GM20431 (cell line): ENCODE results near the gene PLCL1.
"Not testable (repeated sequence)": the region's sequence is repeated elsewhere in the genome, so short reads cannot be mapped to it uniquely, and the experiment has no call there.

ENCODE experiments used
- in situ Hi-C: fragments of 300-500 bp; cut with MseI, MboI; formaldehyde crosslinking; loops from one replicate; pipeline ENCODE4 v1.15.0; 2020; ENCODE audit warnings: low sequenced_read_pairs; ENCODE audit not compliant: unreplicated experiment

The PLCL1 gene

DNA sequence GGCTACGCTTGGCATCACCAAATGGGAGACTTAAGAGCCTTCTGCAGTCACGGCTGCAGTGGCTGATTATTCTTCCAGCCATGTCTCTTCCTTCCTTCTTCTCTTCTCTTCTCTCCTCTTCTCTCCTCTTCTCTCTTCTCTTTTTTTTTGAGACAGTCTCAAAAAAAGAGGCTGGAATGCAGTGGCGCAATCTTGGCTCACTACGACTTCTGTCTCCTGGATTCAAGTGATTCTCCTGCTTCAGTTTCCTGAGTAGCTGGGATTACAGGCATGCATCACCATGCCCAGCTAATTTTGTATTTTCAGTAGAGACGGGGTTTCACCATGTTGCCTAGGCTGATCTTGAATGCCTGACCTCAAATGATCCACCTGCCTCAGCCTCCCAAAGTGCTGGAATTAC is 225.2 kb downstream of the PLCL1 start:
- in situ Hi-C loops = not testable (repeated sequence)

DNA sequence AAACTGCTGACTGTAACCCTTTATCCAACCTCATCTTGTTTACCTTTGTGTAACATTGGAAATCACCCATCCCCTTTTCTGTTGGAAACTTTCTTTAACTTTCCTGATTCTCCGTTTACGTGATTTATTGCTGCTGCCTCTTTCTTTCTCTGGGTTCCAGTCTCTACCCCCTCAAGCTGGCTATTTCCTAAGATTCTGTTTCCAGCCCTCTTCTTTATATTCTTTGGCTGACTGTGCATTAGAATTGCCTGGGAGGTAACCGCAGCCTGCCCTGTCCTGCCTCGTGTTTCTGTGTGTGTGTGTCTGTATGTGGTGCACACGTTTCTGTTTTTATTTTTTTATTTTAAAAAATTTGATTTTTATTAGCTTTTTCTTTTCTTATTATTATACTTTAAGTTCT is 229.2 kb downstream of the PLCL1 start:
- in situ Hi-C loops = no loop called here

DNA sequence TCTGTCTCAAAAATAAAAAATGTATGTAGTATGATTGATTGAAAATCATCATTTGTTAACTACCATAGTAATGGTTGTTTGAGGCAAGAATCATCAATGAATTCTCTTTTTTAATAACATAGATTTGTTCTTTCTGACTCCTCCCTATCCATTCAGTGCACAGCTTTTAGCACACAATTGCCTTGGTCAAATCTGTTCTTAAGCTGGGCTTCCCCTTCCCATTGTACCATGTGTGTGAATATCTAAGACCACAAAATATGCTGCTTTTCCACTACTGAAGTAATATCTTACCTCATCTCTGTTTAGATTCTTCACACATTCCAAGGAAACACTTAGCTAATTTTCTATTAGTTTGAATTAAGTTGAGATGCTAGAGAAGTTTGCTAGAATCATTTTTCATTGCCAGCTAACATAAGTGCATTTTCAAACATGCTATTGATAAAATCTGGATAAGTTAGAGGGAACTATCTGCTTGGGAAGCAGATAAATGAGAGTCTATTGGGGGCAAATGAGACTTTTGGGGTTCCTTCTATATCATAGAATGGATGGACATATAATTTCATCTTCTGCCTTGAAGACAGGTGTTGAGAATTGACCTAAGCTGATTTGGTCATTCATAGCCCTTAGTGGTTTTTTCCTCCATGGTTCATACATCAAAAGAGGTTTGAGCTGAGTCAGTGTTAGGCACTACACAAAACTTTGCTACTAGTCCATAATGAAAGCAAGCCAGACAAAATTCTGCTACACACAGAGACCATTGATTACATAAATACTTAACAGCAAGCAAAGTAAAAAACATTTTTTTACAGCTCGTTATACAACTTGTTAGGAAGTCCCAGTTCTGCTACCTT is 231.9 kb downstream of the PLCL1 start:
- in situ Hi-C loops = no loop called here

DNA sequence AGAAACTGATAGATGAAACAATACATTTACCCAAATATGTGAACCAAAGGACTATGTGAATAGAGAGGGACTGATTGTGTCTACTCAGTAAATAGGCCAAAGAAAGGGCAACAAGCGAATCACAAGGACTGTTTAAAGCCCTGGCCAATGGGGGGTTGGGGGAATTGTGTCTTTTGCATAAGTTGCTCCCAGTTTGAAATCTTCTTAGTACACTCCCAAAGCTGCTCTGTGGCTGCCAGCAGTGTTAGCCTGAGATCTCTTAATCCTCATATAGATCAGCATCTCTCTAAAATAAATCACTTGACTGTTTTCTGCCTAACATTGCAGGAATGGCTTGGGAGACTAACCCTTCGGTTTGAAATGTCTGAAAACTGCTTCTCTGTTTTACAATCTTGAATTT is 236.4 kb downstream of the PLCL1 start:
- in situ Hi-C loops = no loop called here

DNA sequence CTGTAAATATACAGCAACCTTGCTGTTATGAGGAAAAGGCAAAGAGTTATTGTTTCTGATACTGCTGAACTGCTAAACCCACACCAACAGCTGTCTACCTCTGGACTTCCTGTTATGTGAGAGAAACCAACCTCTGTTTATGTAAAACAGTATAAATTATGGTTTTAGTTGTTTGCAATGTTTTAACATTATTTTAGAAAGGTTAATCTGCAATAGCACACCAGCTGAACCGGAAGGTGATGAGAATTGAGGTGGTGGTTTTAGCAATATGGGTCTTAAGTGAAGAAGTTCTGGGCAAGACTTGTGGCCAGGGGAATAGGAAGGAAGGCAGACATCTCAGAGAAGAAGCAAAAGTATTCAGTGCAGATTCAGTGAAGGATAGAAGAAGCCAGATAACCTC is 237.8 kb downstream of the PLCL1 start:
- in situ Hi-C loops = no loop called here

DNA sequence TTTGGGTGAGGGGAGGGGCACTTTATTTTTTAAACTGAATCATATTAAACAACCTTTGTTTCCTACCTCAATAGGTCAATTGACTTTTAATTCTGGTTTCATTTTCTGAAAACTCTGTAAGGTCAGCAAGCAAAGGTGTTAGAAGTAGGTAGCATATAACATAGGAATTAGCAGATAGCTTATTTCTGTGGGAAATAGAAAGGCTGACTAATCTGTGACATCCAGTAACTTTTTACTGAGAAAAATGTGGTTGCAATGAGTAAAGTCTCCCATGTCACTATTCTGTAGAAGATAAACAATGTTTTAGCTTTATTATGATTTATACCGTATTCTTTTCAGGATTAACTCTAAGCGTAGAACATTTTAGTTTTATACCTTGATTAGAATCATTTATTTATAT is 240.4 kb downstream of the PLCL1 start:
- in situ Hi-C loops = no loop called here

DNA sequence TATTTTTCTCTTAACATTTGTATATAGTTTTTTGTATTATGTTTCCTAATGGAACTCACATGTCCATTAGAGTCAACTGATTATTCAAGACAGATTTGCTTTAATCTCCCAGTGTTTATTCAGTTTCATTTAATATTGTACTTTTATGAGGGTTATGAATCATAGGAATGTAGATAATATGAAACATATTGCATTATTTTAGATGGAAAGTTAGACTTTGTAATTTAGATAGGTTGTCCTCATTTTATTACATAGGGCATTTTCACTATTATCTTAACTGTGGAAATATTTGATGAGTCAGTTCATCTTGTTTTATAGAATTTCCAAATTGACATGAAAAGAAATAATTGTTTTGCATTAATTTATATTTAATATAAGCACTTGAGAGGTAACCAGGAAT is 240.8 kb downstream of the PLCL1 start:
- in situ Hi-C loops = no loop called here

DNA sequence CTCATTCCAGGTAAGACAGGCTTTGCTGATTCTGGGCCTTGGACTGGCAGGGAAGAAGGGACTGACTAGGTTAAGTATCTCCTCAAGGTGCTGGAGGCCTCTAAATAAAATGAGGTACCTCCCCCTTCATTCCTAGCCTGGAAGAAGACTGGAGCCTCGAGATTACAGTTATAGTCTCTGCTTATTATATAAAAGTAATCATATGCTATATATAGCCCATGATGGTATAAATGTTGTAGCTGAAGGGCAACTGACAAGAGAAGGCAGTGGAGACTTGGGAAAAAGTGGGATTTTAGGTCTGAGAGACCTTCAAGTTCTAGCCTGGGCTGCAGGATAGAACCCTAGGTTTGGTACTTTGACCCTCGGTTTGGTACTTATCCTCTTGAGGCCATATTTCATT is 248.3 kb downstream of the PLCL1 start:
- in situ Hi-C loops = no loop called here

DNA sequence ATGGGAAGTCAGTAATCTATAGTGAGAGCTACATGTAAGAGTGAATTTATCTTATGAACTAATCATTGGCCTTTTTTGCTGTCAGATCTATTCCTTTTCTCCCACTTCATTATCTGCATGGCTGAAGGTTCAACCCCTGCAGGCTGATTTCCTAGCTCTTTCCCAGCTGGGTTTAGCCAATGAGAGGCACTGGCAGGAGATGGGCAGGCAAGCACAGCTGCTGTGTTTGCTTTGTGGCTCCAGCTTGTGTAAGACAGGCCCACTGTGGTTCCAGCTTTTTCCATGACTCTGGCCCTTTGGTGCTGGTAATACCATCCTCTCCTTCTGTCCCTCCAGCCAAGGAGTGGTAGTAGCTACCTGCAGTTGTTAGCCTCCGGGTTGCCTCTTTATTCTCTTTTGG is 248.8 kb downstream of the PLCL1 start:
- in situ Hi-C loops = no loop called here

DNA sequence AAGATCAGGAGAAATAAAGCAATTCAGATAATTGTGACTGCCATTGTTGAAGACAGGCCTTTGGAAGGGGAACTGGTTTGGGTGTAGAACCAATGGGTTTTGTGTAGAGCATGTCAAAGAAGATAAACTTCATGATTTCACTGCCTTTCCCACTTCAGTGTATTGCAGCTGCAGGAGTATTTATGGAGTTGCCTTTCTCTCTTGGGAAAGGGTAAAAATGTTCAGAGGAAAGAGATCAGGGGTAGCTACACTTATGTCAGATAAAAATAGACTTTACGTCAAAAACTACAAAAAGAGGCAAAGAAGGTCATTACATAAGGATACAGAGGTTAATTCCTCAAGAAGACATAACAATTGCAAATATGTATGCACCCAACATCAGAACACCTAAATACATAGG is 249.4 kb downstream of the PLCL1 start:
- in situ Hi-C loops = no loop called here

DNA sequence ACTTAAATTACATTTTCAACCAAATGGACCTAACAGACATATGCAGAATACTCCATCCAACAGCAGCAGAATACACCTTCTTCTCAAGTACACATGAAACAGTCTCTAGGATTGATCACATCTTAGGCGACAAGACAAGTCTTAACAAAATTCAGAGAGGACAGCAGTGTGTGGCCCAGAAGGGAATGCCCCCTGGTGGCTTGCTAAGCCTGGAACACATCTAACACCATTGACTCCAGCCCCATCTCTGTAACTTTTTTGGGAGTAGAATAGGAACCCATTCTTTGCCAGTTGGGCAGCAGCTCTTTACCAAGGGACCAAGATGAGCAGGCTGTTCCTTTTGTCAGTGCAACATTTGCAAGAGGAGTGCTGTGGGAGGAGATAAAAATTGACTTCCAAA is 249.9 kb downstream of the PLCL1 start:
- in situ Hi-C loops = no loop called here

DNA sequence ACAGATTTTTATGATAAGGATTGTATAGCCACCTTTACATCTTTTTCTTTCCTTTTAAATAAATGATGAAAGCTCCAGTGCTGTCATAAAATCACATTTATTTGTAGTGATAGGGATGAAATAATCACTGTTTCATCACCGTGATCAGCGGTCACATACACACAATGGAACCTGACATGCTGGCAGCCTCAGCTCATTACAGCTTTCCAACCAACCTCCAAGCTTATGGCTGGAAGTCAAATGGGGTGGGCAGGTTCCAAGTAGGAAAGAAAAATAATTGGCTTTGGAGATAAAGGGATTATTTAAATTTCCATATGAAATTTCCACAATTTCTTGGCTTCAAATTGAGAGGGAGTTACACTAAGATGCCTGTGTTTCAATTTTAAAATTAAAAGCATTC is 251.3 kb downstream of the PLCL1 start:
- in situ Hi-C loops = no loop called here

DNA sequence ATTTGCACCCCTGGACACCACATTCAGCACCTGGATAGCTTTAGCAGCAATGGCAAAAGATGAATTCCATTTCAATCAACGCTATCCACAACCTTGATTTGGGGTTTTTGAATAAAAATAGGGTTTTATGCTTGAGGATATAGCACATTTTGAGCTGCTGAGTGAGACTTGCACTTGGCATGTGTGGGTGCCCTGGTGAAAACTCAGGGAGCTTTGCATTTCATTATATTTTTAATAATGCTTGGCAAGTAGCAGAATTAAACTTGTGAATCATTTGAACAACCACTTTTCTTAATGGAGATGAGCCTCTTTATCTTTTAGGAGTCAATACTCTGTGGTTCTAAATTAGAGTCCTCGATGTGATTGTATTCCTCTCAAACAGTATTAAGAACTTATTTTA is 252.4 kb downstream of the PLCL1 start:
- in situ Hi-C loops = no loop called here

DNA sequence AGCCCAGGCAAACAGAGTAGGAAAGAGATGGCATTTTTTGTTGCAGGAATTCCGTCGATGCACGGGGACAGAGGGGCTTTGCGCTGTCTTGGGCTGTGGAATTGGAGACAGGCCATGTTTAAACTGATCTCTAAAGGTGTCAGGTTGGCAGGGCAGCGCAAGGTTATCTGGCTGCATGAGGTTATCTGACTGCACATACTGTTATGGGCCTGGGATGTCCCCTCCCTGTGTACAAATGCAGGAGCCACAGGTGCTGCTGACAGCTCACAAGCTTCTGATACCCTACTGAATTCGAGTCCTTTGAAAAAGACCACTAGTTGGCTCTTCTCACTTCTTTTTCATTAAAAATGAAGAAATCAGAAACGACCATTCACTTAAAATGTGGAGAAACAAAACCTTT is 255.4 kb downstream of the PLCL1 start:
- in situ Hi-C loops = no loop called here

DNA sequence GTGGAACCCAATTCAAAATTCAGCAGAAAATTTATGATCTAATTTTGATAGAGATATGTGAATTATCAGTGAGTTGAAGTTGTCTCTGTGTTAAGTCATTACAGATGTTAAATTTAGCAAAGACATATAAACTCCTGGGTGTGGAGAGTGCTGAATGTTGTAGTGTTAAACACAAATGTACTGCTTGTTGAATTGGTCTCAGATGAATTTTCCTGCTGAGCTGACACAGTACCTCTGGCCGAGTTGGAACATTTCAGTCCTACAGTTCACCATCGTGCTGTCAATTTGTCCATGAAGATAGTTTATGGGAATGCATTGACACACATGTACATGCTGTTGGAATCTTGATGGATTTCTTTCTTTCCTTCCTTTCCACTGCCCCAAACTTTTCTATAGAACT is 255.9 kb downstream of the PLCL1 start:
- in situ Hi-C loops = no loop called here

DNA sequence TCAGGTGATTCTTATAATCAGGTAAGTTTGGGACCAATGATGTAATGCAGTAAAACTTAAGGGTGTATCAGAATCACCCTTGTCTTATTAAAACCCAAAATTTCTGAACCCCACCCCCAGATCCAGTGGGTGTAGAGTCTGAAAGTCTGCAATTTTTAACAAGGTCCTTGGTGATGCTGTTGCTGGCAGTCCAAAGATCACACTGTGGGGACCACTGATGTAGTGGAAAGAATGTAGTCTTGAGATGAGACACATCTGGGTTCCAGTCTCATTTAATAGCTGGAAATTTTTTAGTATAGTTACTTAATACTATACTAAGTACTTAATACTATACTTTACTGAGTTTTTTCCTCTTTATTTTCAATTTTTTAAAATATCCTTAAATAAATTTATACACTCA is 258.4 kb downstream of the PLCL1 start:
- in situ Hi-C loops = no loop called here

DNA sequence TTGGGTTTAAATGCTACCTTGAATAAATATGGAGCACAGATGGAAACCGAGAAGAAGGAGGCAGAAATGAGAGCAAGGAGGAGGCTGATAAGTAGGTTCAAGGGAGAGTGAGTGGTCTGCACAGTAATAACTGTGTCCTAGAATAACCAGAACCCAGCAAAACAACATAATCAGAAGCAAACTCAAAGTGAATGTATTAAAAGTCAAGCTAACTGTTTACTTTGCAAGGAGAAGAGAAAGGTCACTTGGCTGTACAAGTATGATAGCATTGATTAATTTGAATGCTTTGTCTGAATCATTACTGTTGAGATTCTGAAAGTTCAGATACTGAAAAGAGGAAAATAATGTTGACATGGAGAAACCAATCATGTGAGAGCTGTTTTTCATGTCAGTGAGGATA is 258.8 kb downstream of the PLCL1 start:
- in situ Hi-C loops = no loop called here

DNA sequence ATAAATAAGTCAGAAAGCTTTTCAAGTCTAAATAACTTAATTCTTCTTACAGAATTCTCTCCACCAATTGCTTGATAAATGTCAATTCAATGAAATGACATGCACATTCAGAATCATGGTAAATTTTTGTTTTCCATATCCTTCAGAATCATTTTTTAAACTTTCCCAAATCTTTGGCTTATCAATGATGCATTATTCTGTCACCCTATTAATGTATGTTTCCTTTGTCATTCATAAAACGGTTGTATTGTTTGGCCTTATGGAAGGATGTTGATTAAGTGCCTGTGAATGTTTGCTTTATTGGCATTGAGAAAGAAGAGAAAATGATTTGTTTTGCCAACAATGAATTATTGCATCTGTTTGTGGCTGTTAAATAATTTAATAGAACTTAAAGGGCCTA is 260.9 kb downstream of the PLCL1 start:
- in situ Hi-C loops = no loop called here

DNA sequence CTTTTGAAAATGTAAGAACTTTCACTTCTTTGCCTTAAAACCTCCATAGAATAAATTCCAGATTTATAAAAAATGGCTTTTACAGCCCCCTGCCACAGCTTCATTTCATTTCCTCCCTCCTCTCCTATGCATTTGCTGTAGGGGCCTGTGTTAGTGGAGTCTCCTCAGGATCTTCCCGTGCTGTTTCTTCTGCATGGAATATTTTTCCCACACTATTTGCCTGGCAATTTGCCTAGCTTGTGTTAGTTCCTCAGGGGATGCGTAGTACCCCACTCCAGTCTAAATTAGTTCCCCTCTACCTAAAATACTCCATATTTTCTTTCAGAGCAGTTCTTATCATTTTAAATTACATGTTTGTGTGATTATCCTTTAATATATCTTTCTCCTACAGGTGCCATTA is 262.2 kb downstream of the PLCL1 start:
- in situ Hi-C loops = no loop called here

DNA sequence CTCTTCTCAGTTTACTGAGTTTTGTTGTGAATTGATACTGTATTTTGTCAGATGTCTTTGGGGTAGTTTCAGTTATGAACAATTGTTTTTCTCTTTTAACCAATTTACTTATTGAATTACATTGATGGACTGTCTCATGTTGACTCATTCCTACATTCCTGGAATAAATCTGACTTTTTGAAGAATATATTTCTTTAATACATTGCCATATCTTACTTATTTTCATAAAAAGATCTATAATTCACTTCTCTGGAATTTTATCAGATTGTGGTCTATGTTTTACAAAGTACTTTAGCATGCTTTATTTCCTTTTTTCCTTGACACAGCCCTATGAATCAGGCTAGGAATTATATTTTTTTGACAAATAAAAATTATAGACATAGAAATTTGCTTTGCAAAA is 268.3 kb downstream of the PLCL1 start:
- in situ Hi-C loops = no loop called here

DNA sequence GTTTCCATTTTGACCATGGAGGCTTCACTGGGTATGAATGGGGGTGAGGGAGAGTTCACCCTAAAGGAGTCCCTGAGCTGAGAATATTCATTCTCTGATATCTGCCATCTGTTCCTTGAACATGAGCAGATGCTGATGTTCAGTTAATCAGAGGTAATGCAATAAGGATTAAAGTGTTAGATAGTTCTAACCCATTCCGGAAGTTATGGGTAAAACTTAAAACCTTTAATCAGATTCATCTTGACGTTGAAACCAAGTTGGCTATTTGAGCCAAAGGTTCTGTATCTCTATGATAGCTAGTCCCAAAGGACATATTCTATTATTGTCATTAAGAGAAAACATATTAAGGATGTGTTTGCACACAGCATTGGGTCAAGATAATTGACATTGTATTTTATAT is 268.9 kb downstream of the PLCL1 start:
- in situ Hi-C loops = no loop called here

DNA sequence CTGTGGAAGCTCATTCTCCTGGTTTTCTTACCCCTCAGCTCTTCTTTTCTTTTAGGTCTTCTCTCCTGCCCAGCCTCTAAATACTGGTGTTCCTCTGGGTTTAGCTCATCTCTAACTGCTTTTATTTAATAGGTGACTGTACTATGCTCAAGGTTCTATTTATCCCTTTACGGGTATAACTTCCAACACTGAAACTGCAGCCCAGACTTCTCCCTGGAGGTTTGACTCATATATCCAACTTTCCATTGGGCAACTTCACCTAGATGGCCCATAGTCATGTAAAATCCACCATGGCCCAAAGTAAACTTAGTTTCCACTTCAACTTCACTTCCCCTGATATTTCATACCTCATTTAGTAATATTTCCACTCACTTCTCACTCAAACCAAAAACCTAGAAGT is 273.1 kb downstream of the PLCL1 start:
- in situ Hi-C loops = no loop called here
